ENCODE results near the gene UBA1. TPM values are rescaled to one million over a fixed set of nuclear protein-coding genes. Genes with fewer than 3 reads are reported as not detected.

The UBA1 gene
- polyA plus RNA-seq, 1 donor: 162 TPM

Other genes with a start within 250 kb of the UBA1 start
- 170 TPM for gene RGN, start 115.4 kb upstream of the UBA1 start, polyA plus RNA-seq
- gene NDUFB11, start 49.1 kb upstream of the UBA1 start, polyA plus RNA-seq: 81.4 TPM
- gene RBM10, start 48.6 kb upstream of the UBA1 start, polyA plus RNA-seq: 39.5 TPM
- gene CDK16, start 24.9 kb downstream of the UBA1 start, polyA plus RNA-seq: 65.2 TPM
- 57.6 TPM for gene USP11, start 39.2 kb downstream of the UBA1 start, polyA plus RNA-seq
- gene ZNF157, start 176.7 kb downstream of the UBA1 start, polyA plus RNA-seq: 0.27 TPM